ENCODE measurements around the gene DENND1B.

GRCh38 chr1:197599789-197600188 is 175.5 kb downstream of the DENND1B start:
- no peak for TF ChIP-seq USF2 (IDR thresholded peaks at IDR 0.05; ENCODE audit: low read length)
- no peak for TF ChIP-seq CTCF (IDR thresholded peaks at IDR 0.05; ENCODE audit: control extremely low read depth in 1 of 3, insufficient read depth in 1 of 3, low read depth in 1 of 3, low read length in 3 of 3)
- no peak for TF ChIP-seq ATF3 (IDR thresholded peaks at IDR 0.05; ENCODE audit: insufficient read depth, low read depth, low read length)
- TF ChIP-seq SP1 (IDR thresholded peaks at IDR 0.05; ENCODE audit: low read depth, low read length) = no peak
- TF ChIP-seq POLR2AphosphoS5 (IDR thresholded peaks at IDR 0.05; ENCODE audit: low read depth, low read length) = no peak
- TF ChIP-seq ZNF274 (IDR thresholded peaks at IDR 0.05; ENCODE audit: borderline replicate concordance, extremely low read depth, low read length) = no peak
- no peak for TF ChIP-seq SIN3A (conservative IDR thresholded peaks at IDR 0.05 in 1 of 2, IDR thresholded peaks at IDR 0.05 in 1 of 2; ENCODE audit: low read depth in 1 of 2, low read length in 2 of 2)
- TF ChIP-seq POLR2A (IDR thresholded peaks at IDR 0.05; ENCODE audit: control extremely low read depth in 1 of 2, low read depth in 2 of 2, low read length in 2 of 2) = no peak

Measured in H1 (cell line).